MV-4-11 (cell line): ENCODE measurements around the gene WDR87.

Experiments
- DNase-seq: peaks from one replicate; lab custom pipeline; 2025; lab: John Stamatoyannopoulos, UW

Gene WDR87

DNA sequence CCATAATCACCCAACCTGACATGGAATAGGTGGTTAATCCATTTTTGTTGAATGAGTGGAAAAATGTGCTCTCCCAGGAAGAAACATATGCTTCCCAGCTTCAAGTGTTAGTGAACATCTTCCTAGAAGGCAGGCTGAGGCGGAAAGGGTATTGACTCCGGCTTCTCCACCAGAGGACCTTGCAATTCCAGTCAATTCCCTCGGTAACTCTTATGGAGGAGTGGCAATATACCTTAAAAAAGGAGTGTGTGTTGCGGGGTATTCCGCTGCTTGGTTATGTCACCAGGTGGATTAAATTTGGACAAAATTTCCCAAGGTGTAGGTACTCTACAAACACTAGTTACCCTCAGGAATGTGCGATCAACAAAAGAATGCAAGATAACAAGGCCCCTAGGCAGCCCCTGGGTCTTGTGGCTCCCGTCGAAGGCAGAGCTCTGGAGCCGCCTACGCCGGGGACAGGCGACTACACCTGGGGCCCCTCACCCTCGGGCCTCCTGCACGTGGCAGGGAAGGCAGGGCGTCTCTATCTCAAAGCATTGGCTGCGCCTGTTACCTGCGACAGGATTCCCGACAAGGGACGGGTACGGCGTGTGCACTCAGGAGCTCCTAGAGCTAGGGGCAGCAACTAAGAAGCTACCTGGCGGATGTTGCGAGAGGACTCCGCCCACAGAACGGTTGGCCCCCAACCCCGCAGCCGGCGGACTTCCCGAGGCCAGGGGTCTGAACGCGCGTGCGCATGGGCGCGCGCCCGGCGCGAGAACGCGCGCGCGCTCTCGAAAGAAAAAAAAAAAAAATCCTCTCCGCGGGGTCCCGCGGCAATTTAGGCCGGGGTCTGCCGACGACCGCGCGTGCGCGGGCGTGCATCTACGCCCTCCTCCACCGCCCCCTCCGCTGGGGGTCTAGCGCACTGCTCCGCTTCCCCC, at the start of gene WDR87:
TSS of gene WDR87 (minus strand) at position 649 of the 923 bp plus-strand sequence. CDS start 8,355 bp downstream, outside the sequence.
- DNase-seq = no peak

- DNase-seq = no peak
Measured at GRCh38 chr19:37955986-37956385, 49.6 kb upstream of the WDR87 start.

DNA sequence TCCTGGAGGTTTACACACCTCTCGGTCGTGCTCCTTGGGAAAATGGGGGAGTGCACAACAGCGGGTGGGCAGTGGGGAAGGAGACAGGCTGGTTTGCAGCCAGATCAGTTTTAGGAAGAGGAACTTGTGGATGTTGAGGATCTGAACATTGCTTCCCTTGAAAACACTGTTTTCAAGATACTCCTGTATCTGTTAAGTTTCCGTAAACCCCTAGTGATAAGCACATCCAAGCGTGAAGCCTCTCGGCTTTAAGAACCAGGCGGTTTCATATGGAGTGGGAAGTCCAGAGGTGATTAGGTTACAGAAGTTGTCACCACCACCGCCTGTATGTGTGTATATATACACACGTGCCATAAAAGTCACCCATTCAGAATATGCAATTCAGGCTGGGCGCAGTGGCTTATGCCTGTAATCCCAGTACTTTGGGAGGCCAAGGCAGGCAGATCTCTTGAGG, 48.1 kb upstream of the WDR87 start:
- DNase-seq = no peak

DNA sequence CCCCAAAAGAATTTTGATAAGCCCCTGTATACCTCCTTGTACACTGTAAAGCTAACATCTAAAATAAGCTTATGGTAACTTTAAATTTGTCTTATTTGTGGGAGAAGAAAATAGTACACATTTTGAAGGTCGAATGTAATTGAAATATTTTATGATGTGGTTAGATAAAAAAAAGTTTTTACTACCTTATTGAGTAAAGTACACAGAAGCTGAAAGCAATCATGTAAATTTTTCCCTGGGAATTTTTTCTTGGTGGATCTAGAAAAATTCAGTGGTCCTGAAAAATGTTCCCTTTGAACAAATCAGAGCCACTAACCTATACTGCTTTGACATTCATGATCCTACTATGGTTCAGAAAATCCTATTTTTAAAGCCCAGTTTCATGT, 47.5 kb upstream of the WDR87 start:
- DNase-seq = no peak

DNA sequence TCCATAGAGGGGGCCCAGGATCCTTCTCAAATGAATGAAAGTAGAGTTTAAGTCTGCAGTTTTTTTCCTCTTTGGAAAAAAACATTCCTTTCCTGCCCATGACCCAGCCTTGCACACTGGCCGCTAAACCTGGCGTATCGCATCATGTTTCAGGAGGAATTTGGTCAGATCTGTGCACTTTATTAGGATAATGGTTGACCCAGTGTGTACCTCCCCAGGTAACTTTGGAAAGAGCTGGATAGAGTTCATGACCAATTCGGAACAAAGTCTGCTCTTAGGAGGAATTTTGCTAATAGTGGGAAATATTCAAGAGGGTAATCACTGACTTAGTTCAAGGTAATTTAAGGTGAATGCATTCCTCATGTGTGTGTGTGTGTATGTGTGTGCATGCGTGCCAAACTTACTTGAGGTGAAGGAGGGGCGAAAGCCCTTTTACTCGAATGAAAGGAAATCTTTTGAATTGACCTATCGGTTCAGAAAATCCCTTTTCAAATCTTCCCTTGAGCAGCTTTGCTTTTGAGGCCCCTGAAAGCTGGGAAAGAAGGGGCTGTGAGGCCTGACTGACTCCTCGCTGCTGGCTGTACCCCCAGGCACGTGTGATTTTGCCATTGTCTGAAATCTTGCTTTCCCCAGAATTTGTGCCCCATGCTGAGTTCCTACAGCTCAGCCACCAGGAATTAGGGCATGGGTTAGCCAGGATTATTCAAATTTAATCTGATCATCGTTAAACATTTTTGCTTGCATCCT, 47.0 kb upstream of the WDR87 start:
- no peak for DNase-seq

DNA sequence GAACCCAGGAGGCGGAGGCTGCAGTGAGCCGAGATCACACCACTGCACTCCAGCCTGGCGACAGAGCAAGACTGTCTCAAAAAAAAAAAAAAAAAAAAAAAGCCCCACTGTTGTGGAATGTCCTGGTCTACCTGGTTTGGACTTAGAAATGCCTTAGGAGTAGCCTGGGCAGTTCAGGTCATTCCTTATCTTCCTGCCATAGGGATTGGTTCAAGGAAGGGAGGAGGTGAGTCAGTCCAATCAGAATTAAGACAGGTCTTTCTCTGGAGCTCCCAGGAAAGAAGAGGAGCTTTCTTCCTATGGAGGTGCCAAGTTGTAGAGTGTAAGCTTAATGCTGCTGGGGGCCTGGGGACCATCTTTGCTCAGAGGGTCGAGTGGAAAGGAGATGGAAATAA, 45.4 kb upstream of the WDR87 start:
- no peak for DNase-seq

DNA sequence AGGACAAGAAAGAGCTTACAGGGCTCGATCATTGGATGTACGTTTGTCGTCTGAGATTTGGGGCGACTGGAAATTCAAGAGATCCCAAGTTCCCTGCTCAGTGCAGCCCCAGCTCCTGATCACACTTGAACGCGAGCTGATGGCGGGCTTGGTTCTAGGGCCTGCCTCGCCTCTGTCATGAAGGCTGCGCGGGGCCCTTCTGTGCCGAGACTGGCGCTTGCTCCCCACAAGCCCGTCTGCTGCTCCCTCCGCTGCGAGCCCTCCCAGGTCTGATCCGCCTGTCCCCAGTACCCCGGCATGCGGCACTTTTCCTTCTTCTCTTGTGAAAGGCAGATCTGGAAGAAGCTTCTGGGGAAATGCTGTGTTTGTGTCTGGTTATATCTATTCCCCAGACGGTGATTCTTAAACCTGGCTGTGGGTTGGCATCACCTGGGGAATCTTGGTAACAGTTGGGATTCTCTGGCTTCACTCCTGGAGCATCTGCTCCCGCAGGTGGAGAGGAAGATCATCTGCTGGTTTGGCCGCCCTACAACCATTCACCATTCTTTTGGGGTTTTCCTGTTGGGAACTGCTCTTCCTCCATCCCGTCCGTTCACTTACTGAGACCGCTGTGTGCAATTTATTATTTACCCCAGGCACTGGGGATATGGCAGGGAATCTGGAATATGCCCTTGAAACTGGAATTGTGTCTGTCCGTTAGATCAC, 44.2 kb upstream of the WDR87 start:
- DNase-seq = no peak

DNA sequence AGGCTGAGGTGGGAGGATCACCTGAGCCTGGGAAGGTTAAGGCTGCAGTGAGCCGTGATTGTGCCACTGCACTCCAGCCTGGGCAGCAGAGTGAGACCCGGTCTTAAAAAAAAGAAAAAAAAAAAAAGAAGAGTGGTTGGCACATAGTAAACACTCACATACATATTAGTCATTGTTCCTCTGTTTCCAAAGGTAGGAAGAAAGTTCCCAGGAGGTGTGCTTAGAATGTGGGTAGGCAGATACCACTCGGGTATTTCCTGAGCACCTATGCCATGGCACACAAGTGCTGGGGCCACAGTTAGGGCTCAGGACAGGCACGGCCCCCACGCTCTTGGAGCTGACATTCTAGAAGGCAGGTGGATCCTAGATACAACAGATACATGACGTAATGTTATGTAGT, 42.0 kb upstream of the WDR87 start:
- no peak for DNase-seq

DNA sequence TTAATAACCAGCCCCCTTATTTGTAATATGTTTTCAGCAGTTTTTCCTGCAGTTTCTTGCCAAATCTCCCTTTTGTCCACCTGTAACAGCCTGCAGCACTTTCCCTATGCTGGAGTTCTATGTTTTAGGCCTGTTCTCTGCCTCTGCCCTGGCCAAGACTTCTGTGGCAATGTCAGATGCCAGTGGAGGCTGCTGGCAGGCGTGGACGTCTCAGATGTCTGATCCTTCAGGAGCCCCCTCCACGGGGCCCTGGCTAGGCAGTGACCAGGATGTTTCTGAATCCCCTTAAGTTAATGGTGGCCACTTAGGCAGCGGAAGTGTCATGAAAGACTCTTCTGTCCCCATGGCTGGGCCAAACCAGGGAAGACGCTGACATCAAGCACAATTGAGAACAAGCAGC, 41.4 kb upstream of the WDR87 start:
- DNase-seq = no peak

GRCh38 chr19:37946132-37946531, 39.7 kb upstream of the WDR87 start:
- no peak for DNase-seq

DNA sequence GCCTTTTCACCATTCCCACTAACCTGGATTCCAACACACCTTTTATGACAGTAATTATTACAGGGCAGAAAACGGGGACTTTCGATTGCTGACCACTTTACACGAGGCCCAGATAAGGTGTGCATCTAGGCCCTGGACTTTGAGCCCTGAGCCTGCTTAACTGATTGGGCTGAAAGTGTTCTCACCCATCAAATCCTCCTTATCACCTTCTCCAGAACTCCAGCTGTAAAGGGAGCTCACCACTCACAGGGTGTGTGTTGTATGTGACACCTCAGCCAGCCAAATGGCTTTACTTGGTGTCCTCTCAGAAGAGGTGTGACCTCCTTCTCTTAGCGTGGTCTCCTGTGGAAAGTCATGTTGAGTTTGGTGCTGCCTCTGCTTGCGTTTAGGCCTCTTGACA, 37.1 kb upstream of the WDR87 start:
- no peak for DNase-seq

- DNase-seq = no peak
Measured at GRCh38 chr19:37942516-37942902, 36.1 kb upstream of the WDR87 start.

GRCh38 chr19:37941782-37942515, 35.6 kb upstream of the WDR87 start:
- no peak for DNase-seq

- DNase-seq = no peak
Measured at GRCh38 chr19:37938353-37938752, 32.0 kb upstream of the WDR87 start.

DNA sequence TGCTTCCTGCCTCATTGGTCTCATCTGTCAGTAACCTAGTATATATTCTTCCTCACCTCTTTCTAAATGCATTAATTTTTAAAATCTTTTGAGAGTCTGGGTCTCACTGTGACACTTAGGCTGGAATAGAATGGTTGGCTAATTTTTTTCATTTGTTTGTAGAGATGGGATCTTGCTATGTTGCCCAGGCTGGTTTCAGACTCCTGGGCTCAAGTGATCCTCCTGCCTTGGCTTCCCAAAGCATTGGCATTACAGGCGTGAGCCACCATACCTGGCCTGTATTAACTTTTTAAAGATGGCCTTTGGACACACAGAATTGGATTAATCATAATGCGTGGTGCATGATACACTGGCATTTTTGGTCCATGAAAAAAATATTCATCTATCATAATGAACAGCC, 30.5 kb upstream of the WDR87 start:
- DNase-seq = no peak

- no peak for DNase-seq
Measured at GRCh38 chr19:37936166-37936565, 29.8 kb upstream of the WDR87 start.

- DNase-seq = no peak
Measured at GRCh38 chr19:37935341-37935740, 28.9 kb upstream of the WDR87 start.

DNA sequence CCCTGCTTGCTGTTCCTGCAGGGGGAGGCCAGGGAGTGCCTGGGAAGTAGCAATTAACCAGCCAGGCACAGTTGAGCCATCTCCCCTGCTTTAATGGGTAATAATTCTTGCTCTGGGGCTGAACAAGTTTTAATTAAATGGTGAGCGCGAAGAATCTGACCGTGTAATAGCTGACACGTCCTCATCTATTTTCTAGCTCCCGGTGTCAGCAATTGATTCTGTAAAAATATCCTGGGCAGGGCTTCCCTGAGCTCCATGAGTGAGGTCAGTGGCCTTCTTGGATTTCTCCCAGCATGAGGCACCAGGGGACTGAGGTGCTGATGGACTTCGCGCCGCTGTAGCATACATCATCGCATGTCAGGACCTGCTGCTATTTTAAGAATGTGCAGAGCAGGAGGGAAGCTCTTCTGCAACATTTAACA, 27.6 kb upstream of the WDR87 start:
- no peak for DNase-seq

DNA sequence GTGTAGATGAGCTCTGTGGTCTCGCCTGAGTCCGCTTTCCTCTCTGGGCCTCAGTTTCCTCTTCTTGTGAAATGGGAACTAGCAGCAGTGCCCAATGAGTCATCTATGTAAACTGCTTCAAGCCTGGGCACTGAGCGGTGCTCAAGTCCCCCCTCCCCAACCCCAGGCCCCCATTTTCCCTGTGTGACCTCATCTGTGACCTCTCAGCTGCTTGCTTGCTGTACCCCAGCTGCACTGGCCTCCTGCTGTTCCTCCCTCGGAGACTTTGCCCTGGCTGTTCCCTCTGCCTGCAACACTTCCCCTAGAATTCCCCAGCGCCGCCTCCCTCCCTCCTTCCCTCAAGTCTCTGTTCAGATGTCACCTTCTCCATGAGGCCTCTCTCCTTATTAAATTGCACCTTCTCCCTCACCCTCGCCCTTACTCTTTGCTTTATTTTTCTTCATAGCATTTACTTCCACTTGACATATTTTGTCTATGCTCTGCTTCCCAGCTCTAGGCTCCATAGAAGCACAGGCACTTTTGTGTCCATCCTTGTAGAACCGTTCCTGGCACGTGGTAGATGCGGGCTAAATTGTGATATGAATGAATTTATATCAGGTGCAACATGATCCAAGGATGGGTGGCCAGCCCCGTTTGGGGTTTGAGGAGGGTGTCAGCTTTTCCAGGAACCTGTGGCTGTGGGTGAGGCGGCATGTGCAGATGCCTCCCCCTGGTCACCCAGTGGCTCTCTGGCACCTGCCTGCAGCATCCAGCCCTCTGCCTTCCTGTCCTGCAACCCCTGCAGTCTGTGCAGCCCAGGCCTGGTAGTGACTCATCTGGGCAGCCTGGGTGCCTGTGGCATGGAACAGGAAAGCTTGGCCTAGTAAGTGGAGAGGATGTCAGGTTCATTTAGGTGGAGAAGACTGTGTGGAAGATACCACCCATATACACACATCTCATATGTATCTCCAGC, 26.9 kb upstream of the WDR87 start:
- peak; percentile 39 for DNase-seq

- DNase-seq = peak; percentile 72
Measured at GRCh38 chr19:37931881-37932655, 25.7 kb upstream of the WDR87 start.
